Measurements from ENCODE around the gene ATG2B.

- TF ChIP-seq, protein P1, sequence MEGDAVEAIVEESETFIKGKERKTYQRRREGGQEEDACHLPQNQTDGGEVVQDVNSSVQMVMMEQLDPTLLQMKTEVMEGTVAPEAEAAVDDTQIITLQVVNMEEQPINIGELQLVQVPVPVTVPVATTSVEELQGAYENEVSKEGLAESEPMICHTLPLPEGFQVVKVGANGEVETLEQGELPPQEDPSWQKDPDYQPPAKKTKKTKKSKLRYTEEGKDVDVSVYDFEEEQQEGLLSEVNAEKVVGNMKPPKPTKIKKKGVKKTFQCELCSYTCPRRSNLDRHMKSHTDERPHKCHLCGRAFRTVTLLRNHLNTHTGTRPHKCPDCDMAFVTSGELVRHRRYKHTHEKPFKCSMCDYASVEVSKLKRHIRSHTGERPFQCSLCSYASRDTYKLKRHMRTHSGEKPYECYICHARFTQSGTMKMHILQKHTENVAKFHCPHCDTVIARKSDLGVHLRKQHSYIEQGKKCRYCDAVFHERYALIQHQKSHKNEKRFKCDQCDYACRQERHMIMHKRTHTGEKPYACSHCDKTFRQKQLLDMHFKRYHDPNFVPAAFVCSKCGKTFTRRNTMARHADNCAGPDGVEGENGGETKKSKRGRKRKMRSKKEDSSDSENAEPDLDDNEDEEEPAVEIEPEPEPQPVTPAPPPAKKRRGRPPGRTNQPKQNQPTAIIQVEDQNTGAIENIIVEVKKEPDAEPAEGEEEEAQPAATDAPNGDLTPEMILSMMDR (IDR thresholded peaks at IDR 0.05): no peak
- no peak for TF ChIP-seq EZH2 (IDR thresholded peaks at IDR 0.05; ENCODE audit: borderline replicate concordance, insufficient read depth, low read depth, low read length, poor library complexity, severe bottlenecking)
These were observed 47.1 kb downstream of the ATG2B start for GRCh38 chr14:96316087-96316486.
